ENCODE results near the gene STAM2.

DNA sequence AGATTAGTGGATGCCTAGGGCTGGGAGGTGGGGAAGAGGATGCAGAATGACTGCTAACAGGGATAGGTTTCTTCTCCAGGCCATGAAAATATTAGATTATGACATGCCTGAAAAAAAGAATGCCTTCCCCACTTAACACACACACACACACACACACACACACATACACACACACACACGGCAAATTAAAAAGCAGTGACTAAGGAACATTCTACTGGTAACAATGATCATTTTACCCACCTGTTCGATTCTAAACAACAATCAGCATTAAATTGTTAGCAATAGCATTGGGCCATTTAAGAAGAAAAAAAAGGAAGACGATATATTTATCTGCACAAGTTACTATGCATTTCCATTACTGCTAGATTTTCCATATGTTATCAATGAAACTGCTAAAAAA lies 87.6 kb downstream of the STAM2 start:
- TF ChIP-seq, protein P1, sequence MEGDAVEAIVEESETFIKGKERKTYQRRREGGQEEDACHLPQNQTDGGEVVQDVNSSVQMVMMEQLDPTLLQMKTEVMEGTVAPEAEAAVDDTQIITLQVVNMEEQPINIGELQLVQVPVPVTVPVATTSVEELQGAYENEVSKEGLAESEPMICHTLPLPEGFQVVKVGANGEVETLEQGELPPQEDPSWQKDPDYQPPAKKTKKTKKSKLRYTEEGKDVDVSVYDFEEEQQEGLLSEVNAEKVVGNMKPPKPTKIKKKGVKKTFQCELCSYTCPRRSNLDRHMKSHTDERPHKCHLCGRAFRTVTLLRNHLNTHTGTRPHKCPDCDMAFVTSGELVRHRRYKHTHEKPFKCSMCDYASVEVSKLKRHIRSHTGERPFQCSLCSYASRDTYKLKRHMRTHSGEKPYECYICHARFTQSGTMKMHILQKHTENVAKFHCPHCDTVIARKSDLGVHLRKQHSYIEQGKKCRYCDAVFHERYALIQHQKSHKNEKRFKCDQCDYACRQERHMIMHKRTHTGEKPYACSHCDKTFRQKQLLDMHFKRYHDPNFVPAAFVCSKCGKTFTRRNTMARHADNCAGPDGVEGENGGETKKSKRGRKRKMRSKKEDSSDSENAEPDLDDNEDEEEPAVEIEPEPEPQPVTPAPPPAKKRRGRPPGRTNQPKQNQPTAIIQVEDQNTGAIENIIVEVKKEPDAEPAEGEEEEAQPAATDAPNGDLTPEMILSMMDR (conservative IDR thresholded peaks at IDR 0.05), result no peak
- no peak for TF ChIP-seq EZH2 (IDR thresholded peaks at IDR 0.05; ENCODE audit: low read depth)
